ENCODE measurements around the gene RBBP5. TPM values are rescaled to one million over a fixed set of nuclear protein-coding genes. Genes with fewer than 3 reads are reported as not detected.

RBBP5 gene
- total and polyA plus RNA-seq, 10 donors, result 4.2 to 23.4 (median 17.7) TPM

DNA sequence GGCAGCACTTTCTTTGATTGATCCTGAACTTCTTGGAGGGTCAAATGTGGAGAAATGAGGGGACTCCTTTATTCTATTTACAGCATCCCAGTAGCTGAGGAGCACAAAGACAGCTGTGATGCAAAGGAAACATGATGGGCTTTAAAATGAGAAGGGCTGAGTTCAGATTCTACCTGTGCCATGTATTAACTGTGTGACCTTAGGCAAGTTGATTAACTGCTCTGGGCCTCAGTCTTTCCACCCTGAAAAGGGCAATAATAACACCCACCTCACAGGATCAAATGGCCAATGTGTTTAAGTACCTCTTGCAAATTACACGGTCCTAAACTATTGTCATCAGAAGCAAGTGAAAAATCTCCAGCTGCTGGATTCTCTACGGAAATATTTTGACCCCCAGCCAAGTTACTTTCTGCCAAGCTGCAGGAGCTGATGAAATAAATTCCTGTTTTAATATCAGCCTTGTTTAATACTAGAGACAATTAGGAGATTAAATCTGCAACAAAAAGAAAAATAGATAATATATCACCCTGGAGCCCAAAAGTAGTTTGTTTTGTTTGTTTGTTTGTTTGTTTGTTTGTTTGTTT is 53.2 kb downstream of the RBBP5 start:
- Histone ChIP-seq H3K27me3 (replicated peaks in 1 of 7) (no peaks in the 10 kb centered on the region), H3K4me3 (no peak overlapping the region), H3K4me1 (no peaks in the 10 kb centered on the region), H3K36me3 (no peaks in the 10 kb centered on the region), H3K9me3 (no peaks in the 10 kb centered on the region), H3K27ac (no peak overlapping the region)
- 63 to 81% (median 74%) methylated on average over 2 of the region's 2 CpGs for WGBS, 5 donors
- no peak for DNase-seq
- intact Hi-C loops (cut with DNase I; ENCODE audit: low total_unique reads), result no loop called here
- no peak for TF ChIP-seq CTCF (IDR thresholded peaks at IDR 0.05 in 8 of 11, conservative IDR thresholded peaks at IDR 0.05 in 3 of 11)
- no peak for TF ChIP-seq POLR2A (IDR thresholded peaks at IDR 0.05)
- no peak for TF ChIP-seq POLR2AphosphoS5 (IDR thresholded peaks at IDR 0.05)

- intact Hi-C loops (cut with DNase I; ENCODE audit: low total_unique reads), result no loop called here
- Histone ChIP-seq H3K4me1 (no peaks in the 10 kb centered on the region), H3K36me3 (no peaks in the 10 kb centered on the region), H3K27ac (no peak overlapping the region), H3K27me3 (replicated peaks in 1 of 7) (no peaks in the 10 kb centered on the region), H3K9me3 (no peaks in the 10 kb centered on the region), H3K4me3 (no peak overlapping the region)
- TF ChIP-seq POLR2AphosphoS5 (IDR thresholded peaks at IDR 0.05) (no peak), POLR2A (IDR thresholded peaks at IDR 0.05) (no peak), CTCF (IDR thresholded peaks at IDR 0.05 in 8 of 11, conservative IDR thresholded peaks at IDR 0.05 in 3 of 11) (no peak)
- WGBS, 5 donors, result 74 to 94% (median 91%) methylated on average over 4 of the region's 4 CpGs
- no peak for DNase-seq
Observed at GRCh38 chr1:205068001-205068400, 53.8 kb downstream of the RBBP5 start.

GRCh38 chr1:205067031-205067430 is 54.7 kb downstream of the RBBP5 start:
- Histone ChIP-seq H3K4me3 (no peak overlapping the region), H3K9me3 (no peaks in the 10 kb centered on the region), H3K27me3 (replicated peaks in 1 of 7) (no peaks in the 10 kb centered on the region), H3K4me1 (peaks cover 0 to under 1% (median 0%) of the 10 kb centered on the region in 6 donors), H3K36me3 (no peaks in the 10 kb centered on the region), H3K27ac (no peak overlapping the region)
- intact Hi-C loops (cut with DNase I; ENCODE audit: low total_unique reads), result no loop called here
- WGBS, 5 donors, result 90 to 96% (median 93%) methylated on average over 5 to 6 of the region's 6 CpGs
- no peak for DNase-seq
- TF ChIP-seq POLR2AphosphoS5 (IDR thresholded peaks at IDR 0.05) (no peak), CTCF (IDR thresholded peaks at IDR 0.05 in 8 of 11, conservative IDR thresholded peaks at IDR 0.05 in 3 of 11) (no peak), POLR2A (IDR thresholded peaks at IDR 0.05) (no peak)

DNA sequence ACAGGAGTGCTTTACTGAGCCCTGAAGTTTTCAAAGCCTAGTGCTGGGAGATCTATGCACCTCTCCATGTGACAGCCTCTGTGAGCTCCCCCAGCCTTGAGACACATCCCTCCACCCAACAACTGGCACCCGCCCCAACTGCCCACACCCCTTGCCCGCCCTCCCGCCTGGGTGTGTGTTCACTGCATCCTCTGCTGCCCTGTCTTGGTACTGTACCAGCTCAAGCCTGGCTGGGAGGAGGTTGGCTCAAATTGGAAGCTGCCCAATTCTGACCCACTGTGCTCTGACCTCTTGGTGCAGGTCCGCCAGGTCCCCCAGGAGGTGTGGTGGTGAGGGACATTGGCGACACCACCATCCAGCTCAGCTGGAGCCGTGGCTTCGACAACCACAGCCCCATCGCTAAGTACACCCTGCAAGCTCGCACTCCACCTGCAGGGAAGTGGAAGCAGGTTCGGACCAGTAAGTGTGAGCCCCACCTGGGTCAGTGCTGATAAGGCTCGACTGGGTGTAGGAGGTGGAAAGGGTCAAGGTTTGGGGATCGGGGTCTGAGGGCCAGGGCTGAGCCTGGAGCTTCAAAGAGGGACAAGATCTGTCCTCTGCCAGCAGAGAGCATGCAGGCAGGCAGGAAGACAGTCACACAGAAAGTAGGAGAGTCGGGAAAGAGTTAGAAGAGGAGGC is 55.5 kb downstream of the RBBP5 start:
- DNase-seq, result peak; percentile 61
- intact Hi-C loops (cut with DNase I; ENCODE audit: low total_unique reads), result no loop called here

More for the DNA sequence above, 55.5 kb downstream of the RBBP5 start:
- Histone ChIP-seq H3K27me3 (replicated peaks in 1 of 7) (no peaks in the 10 kb centered on the region), H3K36me3 (no peaks in the 10 kb centered on the region), H3K4me3 (no peak overlapping the region), H3K4me1 (peaks cover 0 to 8% (median 6%) of the 10 kb centered on the region in 6 donors), H3K27ac (no peak overlapping the region), H3K9me3 (no peaks in the 10 kb centered on the region)
- no peak for TF ChIP-seq CTCF (IDR thresholded peaks at IDR 0.05 in 8 of 11, conservative IDR thresholded peaks at IDR 0.05 in 3 of 11)
- TF ChIP-seq POLR2AphosphoS5 (IDR thresholded peaks at IDR 0.05), result no peak
- no peak for TF ChIP-seq POLR2A (IDR thresholded peaks at IDR 0.05)
- 65 to 73% (median 70%) methylated on average over 13 of the region's 13 CpGs for WGBS, 5 donors

Data from spleen (tissue), 11 donors.